SK-N-SH (cell line): Measurements from ENCODE around the gene SPTBN2. TPM values are rescaled to one million over a fixed set of nuclear protein-coding genes. Genes with fewer than 3 reads are reported as not detected.

Experiments
- CTCF ChIA-PET: fragments of 300-600, 350-600 bp; formaldehyde crosslinking; extraction: SDS; loops from one replicate; lab custom pipeline; 2021; lab: Yijun Ruan, JAX
- POLR2A ChIA-PET: fragments of 350-600 bp; sonication (Branson Sonifier 250); formaldehyde crosslinking; extraction: SDS; loops from one replicate; lab custom pipeline; 2020; ENCODE audit warnings: antibody characterized with exemption, inconsistent platforms; lab: Yijun Ruan, JAX
- DNase-seq: peaks from one replicate; pipeline ENCODE4 v3.0.0; 2012
- H2AFZ ChIP-seq: fragments of 200-600 bp; sonication (generic); 2 replicates; pipeline ENCODE4 v1.8.1; 2016; ENCODE audit warnings: antibody characterized with exemption, mild to moderate bottlenecking, low read depth
- H3F3A ChIP-seq: fragments of 200-600 bp; sonication (generic); replicated peaks from 2 replicates; pipeline ENCODE3; 2016; ENCODE audit warnings: antibody characterized with exemption, mild to moderate bottlenecking; ENCODE audit not compliant: insufficient read depth
- H3K27ac ChIP-seq, 2 experiments: fragments of 200-500 bp in 1 of 2; fragments of 200-600 bp in 1 of 2; sonication (Bioruptor generic) in 1 of 2; sonication (generic), shearing (Covaris generic) in 1 of 2; 2 replicates each; pipeline versions ENCODE4 v1.5.1 to v1.6.1; 2014 to 2016; ENCODE audit warnings: low read depth in 2 of 2, inconsistent platforms in 1 of 2, low read length in 1 of 2, mild to moderate bottlenecking in 1 of 2, mixed read lengths in 1 of 2
- H3K27me3 ChIP-seq: fragments of 200-600 bp; sonication (generic), shearing (Covaris generic); 2 replicates; pipeline ENCODE4 v1.6.1; 2016; ENCODE audit warnings: mixed run types; ENCODE audit not compliant: insufficient read depth
- H3K36me3 ChIP-seq, 2 experiments: fragments of 200-500 bp in 1 of 2; fragments of 200-600 bp in 1 of 2; sonication (Bioruptor generic) in 1 of 2; sonication (generic) in 1 of 2; replicated peaks in 1 of 2; 2 replicates each; pipeline versions ENCODE3 to v1.5.1; 2014 to 2016; ENCODE audit warnings: low read length in 1 of 2, mild to moderate bottlenecking in 1 of 2; ENCODE audit not compliant: insufficient read depth in 2 of 2, control insufficient read depth in 1 of 2
- H3K4me1 ChIP-seq, 2 experiments: fragments of 200-500 bp in 1 of 2; fragments of 200-600 bp in 1 of 2; sonication (Bioruptor generic) in 1 of 2; sonication (generic), shearing (Covaris generic) in 1 of 2; 2 replicates each; pipeline versions ENCODE4 v1.5.1 to v1.6.1; 2014 to 2016; ENCODE audit warnings: low read depth in 1 of 2, low read length in 1 of 2, mixed run types in 1 of 2; ENCODE audit not compliant: insufficient read depth in 2 of 2, control insufficient read depth in 1 of 2
- H3K4me2 ChIP-seq: fragments of 200-600 bp; sonication (generic), shearing (Covaris generic); 2 replicates; pipeline ENCODE4 v1.6.1; 2017; ENCODE audit warnings: mixed run types
- H3K4me3 ChIP-seq, 2 experiments: fragments of 200-500 bp in 1 of 2; fragments of 200-600 bp in 1 of 2; sonication (Bioruptor generic) in 1 of 2; sonication (generic), shearing (Covaris generic) in 1 of 2; 2 replicates each; pipeline versions ENCODE4 v1.5.1 to v1.8.1; 2014 to 2016; ENCODE audit warnings: low read depth in 2 of 2, inconsistent platforms in 1 of 2, low read length in 1 of 2, mild to moderate bottlenecking in 1 of 2, mixed read lengths in 1 of 2, moderate library complexity in 1 of 2
- H3K79me2 ChIP-seq: fragments of 200-600 bp; sonication (generic); 2 replicates; pipeline ENCODE4 v1.8.1; 2017; ENCODE audit warnings: mild to moderate bottlenecking; ENCODE audit not compliant: insufficient read depth
- H3K9ac ChIP-seq: fragments of 200-600 bp; sonication (generic); 2 replicates; pipeline ENCODE4 v1.6.1; 2017; ENCODE audit warnings: mixed run types
- H3K9me2 ChIP-seq: fragments of 200-600 bp; sonication (generic); 2 replicates; pipeline ENCODE4 v1.6.1; 2017; ENCODE audit warnings: mixed run types
- H3K9me3 ChIP-seq: fragments of 200-600 bp; sonication (generic); 2 replicates; pipeline ENCODE4 v1.6.1; 2017; ENCODE audit warnings: mixed run types, mild to moderate bottlenecking, moderate library complexity
- H4K20me1 ChIP-seq: fragments of 200-600 bp; sonication (generic); 2 replicates; pipeline ENCODE4 v1.6.1; 2017; ENCODE audit warnings: mild to moderate bottlenecking, mixed run types; ENCODE audit not compliant: insufficient read depth
- EZH2phosphoT487 ChIP-seq: fragments of 200-600 bp; sonication (generic); IDR thresholded peaks from 2 replicates; pipeline ENCODE4 v1.6.1; 2017; ENCODE audit warnings: low read depth, mixed run types, mild to moderate bottlenecking, antibody characterized with exemption, moderate library complexity, borderline replicate concordance
- FOSL2 ChIP-seq: IDR thresholded peaks from 2 replicates; pipeline ENCODE4 v1.4.0; 2012; ENCODE audit warnings: low read depth, mild to moderate bottlenecking, moderate library complexity, borderline replicate concordance
- FOXM1 ChIP-seq: IDR thresholded peaks from 2 replicates; pipeline ENCODE4 v1.4.0; 2012; ENCODE audit warnings: low read depth, mild to moderate bottlenecking
- GABPA ChIP-seq: IDR thresholded peaks from 2 replicates; pipeline ENCODE4 v1.4.0; 2012; ENCODE audit warnings: low read depth, mild to moderate bottlenecking
- GATA2 ChIP-seq: sonication (generic); formaldehyde crosslinking; IDR thresholded peaks from 2 replicates; pipeline ENCODE4 v1.5.0; 2020; ENCODE audit warnings: mild to moderate bottlenecking, missing genetic modification reagents
- IRF3 ChIP-seq: fragments of 150-350 bp; IDR thresholded peaks from 2 replicates; pipeline ENCODE4 v1.6.1; 2016; ENCODE audit warnings: mild to moderate bottlenecking, low read depth, low read length
- JUND ChIP-seq: IDR thresholded peaks from 2 replicates; pipeline ENCODE4 v1.4.0; 2012
- MEF2A ChIP-seq: IDR thresholded peaks from 2 replicates; pipeline ENCODE4 v1.4.0; 2012; ENCODE audit warnings: low read depth, borderline replicate concordance
- NFIC ChIP-seq: IDR thresholded peaks from 2 replicates; pipeline ENCODE4 v1.4.0; 2012; ENCODE audit warnings: borderline replicate concordance
- POLR2AphosphoS5 ChIP-seq: IDR thresholded peaks from 2 replicates; pipeline ENCODE4 v1.6.1; 2012; ENCODE audit warnings: low read depth, low read length
- RCOR1 ChIP-seq: fragments of 150-350 bp; IDR thresholded peaks from 2 replicates; pipeline ENCODE4 v1.6.1; 2017; ENCODE audit warnings: antibody characterized with exemption, low read length
- RFX5 ChIP-seq: IDR thresholded peaks from 2 replicates; pipeline ENCODE4 v1.6.1; 2012; ENCODE audit warnings: mild to moderate bottlenecking, improper control_type of control experiment, low read length
- RXRA ChIP-seq: IDR thresholded peaks from 2 replicates; pipeline ENCODE4 v1.4.0; 2012; ENCODE audit warnings: low read depth, mild to moderate bottlenecking, borderline replicate concordance
- SIN3A ChIP-seq: IDR thresholded peaks from 2 replicates; pipeline ENCODE4 v1.6.1; 2012; ENCODE audit warnings: low read depth, mild to moderate bottlenecking, low read length, moderate library complexity, borderline replicate concordance
- SMC3 ChIP-seq: IDR thresholded peaks from 2 replicates; pipeline ENCODE4 v1.6.1; 2012; ENCODE audit warnings: low read depth, low read length, improper control_type of control experiment
- TAF1 ChIP-seq: IDR thresholded peaks from 2 replicates; pipeline ENCODE4 v1.6.1; 2012; ENCODE audit warnings: low read depth, mild to moderate bottlenecking, low read length, moderate library complexity, borderline replicate concordance
- TCF12 ChIP-seq: IDR thresholded peaks from 2 replicates; pipeline ENCODE4 v1.4.0; 2012
- USF2 ChIP-seq: fragments of 150-350 bp; IDR thresholded peaks from 2 replicates; pipeline ENCODE4 v1.6.1; 2017; ENCODE audit warnings: antibody characterized with exemption, low read length, low read depth, borderline replicate concordance
- WGBS: methylation state at CpG from one replicate; pipeline ENCODE4 v1.1.6; 2017; ENCODE audit warnings: low lambda C conversion rate; 5-methylcytosine and 5-hydroxymethylcytosine counted together
- polyA plus RNA-seq, 3 experiments: library from polyadenylated mRNA; depleted of rRNA; stranded (reverse); fragments of >200 nt; gene quantifications; 2 replicates each; pipeline ENCODE4 v1.2.3, GENCODE V29; 2012
- TF ChIP-seq, protein P1 (sequence below): IDR thresholded peaks from 2 replicates; pipeline ENCODE4; 2012
- TF ChIP-seq, protein P2 (sequence below): IDR thresholded peaks from 2 replicates; pipeline ENCODE4 v1.4.0; 2012; ENCODE audit warnings: low read depth, borderline replicate concordance
- TF ChIP-seq, protein P3 (sequence below): IDR thresholded peaks from 2 replicates; pipeline ENCODE4 v1.6.1; 2012; ENCODE audit warnings: mild to moderate bottlenecking, low read depth, low read length, moderate library complexity
- TF ChIP-seq, protein P4 (sequence below): IDR thresholded peaks from 2 replicates; pipeline ENCODE4 v1.4.0; 2012; ENCODE audit warnings: low read depth, borderline replicate concordance

SPTBN2 gene
- polyA plus RNA-seq, 1 of the 3 experiments (the other 2 are of a cell fraction), result 19.7 TPM

DNA sequence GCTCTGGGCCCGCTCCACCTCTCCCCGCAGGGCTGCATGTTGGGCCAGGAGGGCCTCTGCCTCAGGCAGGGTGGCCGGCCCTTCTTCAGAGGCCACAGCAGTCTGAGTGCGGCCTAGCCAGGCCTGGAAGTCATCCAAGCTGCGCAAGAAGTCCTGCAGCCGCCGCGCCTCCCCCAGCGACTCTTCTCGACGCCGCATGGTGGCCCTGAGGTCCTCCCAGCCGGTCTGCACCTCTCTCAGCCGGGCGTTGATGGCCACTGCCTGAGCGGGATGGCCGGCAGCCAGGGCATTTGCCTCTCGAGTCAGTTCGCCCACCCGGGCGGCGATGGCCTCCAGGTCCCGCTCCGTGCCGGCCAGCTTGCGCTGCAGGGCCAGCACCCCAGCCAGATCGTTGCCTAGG lies 28.3 kb downstream of the SPTBN2 start (continued):
- TF ChIP-seq, protein P1, sequence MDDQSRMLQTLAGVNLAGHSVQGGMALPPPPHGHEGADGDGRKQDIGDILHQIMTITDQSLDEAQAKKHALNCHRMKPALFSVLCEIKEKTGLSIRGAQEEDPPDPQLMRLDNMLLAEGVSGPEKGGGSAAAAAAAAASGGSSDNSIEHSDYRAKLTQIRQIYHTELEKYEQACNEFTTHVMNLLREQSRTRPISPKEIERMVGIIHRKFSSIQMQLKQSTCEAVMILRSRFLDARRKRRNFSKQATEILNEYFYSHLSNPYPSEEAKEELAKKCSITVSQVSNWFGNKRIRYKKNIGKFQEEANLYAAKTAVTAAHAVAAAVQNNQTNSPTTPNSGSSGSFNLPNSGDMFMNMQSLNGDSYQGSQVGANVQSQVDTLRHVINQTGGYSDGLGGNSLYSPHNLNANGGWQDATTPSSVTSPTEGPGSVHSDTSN, result no peak
- TF ChIP-seq TAF1 (no peak), IRF3 (no peak), SIN3A (no peak)

GRCh38 chr11:66700337-66700736 lies 28.7 kb downstream of the SPTBN2 start:
- WGBS, result 96% methylated on average over 9 of the region's 15 CpGs

More at GRCh38 chr11:66700337-66700736, 28.7 kb downstream of the SPTBN2 start:
- H2AFZ ChIP-seq, result no peak overlapping the region
- no peaks in the 10 kb centered on the region for H3K4me1 ChIP-seq
- H3K4me3 ChIP-seq, result no peak overlapping the region
- no peaks in the 10 kb centered on the region for H3F3A ChIP-seq
- no peak overlapping the region for H3K4me2 ChIP-seq
- no peaks in the 10 kb centered on the region for H3K9me2 ChIP-seq
- H3K27ac ChIP-seq, result no peak overlapping the region
- H3K9ac ChIP-seq, result no peak overlapping the region
- DNase-seq, result no peak
- POLR2A ChIA-PET, result interaction anchor here (1.2 kb wide), 1 partner anchor 14 kb away, joined by 3 read pairs; no protein-coding TSS in a partner anchor
- peaks cover 4 to 40% of the 10 kb centered on the region in 2 experiments for H3K36me3 ChIP-seq
- no peaks in the 10 kb centered on the region for H3K79me2 ChIP-seq
- H3K27me3 ChIP-seq, result no peaks in the 10 kb centered on the region
- no peak for TF ChIP-seq RFX5
- no peak for TF ChIP-seq FOXM1
- TF ChIP-seq MEF2A, result no peak
- TF ChIP-seq RCOR1, result no peak
- no peak for TF ChIP-seq NFIC
- no peak for TF ChIP-seq TCF12
- TF ChIP-seq JUND, result no peak
- TF ChIP-seq, protein P2, sequence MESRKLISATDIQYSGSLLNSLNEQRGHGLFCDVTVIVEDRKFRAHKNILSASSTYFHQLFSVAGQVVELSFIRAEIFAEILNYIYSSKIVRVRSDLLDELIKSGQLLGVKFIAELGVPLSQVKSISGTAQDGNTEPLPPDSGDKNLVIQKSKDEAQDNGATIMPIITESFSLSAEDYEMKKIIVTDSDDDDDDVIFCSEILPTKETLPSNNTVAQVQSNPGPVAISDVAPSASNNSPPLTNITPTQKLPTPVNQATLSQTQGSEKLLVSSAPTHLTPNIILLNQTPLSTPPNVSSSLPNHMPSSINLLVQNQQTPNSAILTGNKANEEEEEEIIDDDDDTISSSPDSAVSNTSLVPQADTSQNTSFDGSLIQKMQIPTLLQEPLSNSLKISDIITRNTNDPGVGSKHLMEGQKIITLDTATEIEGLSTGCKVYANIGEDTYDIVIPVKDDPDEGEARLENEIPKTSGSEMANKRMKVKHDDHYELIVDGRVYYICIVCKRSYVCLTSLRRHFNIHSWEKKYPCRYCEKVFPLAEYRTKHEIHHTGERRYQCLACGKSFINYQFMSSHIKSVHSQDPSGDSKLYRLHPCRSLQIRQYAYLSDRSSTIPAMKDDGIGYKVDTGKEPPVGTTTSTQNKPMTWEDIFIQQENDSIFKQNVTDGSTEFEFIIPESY, result no peak
- TF ChIP-seq USF2, result no peak
- TF ChIP-seq, protein P3, sequence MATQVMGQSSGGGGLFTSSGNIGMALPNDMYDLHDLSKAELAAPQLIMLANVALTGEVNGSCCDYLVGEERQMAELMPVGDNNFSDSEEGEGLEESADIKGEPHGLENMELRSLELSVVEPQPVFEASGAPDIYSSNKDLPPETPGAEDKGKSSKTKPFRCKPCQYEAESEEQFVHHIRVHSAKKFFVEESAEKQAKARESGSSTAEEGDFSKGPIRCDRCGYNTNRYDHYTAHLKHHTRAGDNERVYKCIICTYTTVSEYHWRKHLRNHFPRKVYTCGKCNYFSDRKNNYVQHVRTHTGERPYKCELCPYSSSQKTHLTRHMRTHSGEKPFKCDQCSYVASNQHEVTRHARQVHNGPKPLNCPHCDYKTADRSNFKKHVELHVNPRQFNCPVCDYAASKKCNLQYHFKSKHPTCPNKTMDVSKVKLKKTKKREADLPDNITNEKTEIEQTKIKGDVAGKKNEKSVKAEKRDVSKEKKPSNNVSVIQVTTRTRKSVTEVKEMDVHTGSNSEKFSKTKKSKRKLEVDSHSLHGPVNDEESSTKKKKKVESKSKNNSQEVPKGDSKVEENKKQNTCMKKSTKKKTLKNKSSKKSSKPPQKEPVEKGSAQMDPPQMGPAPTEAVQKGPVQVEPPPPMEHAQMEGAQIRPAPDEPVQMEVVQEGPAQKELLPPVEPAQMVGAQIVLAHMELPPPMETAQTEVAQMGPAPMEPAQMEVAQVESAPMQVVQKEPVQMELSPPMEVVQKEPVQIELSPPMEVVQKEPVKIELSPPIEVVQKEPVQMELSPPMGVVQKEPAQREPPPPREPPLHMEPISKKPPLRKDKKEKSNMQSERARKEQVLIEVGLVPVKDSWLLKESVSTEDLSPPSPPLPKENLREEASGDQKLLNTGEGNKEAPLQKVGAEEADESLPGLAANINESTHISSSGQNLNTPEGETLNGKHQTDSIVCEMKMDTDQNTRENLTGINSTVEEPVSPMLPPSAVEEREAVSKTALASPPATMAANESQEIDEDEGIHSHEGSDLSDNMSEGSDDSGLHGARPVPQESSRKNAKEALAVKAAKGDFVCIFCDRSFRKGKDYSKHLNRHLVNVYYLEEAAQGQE, result no peak
- TF ChIP-seq FOSL2, result no peak
- TF ChIP-seq, protein P4, sequence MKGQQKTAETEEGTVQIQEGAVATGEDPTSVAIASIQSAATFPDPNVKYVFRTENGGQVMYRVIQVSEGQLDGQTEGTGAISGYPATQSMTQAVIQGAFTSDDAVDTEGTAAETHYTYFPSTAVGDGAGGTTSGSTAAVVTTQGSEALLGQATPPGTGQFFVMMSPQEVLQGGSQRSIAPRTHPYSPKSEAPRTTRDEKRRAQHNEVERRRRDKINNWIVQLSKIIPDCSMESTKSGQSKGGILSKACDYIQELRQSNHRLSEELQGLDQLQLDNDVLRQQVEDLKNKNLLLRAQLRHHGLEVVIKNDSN, result no peak
- TF ChIP-seq GATA2 (CRISPR knock-in tag), result no peak
- no peak for TF ChIP-seq SMC3
- no peak for TF ChIP-seq RXRA
- TF ChIP-seq EZH2phosphoT487, result no peak
- TF ChIP-seq IRF3, result no peak
- no peak for TF ChIP-seq GABPA
- no peak for TF ChIP-seq POLR2AphosphoS5
- TF ChIP-seq, all 33 proteins: peak for 0
- CTCF ChIA-PET, result interaction anchor here (1.0 to 1.7 kb wide), 3 partner anchors 11 to 134 kb away, joined by 3 to 7 read pairs (median 3); no protein-coding TSS in a partner anchor
- Histone ChIP-seq H4K20me1 (no peaks in the 10 kb centered on the region), H3K9me3 (no peaks in the 10 kb centered on the region)
